Measurements from ENCODE around the gene GALNT2. TPM values are rescaled to one million over a fixed set of nuclear protein-coding genes. Genes with fewer than 3 reads are reported as not detected.

GALNT2 gene
- total RNA-seq, 1 experiment from 2014 or later = 62.2 TPM

DNA sequence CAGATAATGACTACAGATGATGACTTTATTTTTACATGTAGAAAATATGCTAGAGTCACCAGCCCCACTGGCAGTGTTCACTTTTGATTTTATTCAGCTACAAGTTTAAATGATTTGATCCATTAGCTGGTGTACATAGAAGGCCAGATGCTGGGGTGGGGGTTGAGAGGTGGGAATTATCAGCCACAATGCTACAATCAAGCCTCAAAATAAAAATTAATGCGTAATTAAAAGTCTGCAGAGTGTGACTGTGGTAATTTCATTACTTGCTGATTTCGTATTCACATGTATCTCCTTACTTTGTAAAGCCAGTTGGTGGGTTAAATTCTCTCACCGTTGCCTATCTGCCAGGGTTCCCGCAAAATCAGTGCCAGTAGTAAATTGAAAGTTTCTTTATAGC, 109.3 kb downstream of the GALNT2 start:
- H3K4me1 Mint-ChIP-seq (ENCODE audit: low read depth, unreplicated experiment) = peaks cover 17% of the 10 kb centered on the region
- H3K4me3 ChIP-seq (ENCODE audit: low read depth, low read length) = no peak overlapping the region
- ChIA-PET POLR2A (no interaction called here), CTCF (no interaction called here)
- DNase-seq = no peak
- no peaks in the 10 kb centered on the region for H3K9me3 ChIP-seq
- H3K27ac Mint-ChIP-seq (ENCODE audit: unreplicated experiment) = no peak overlapping the region
- no peaks in the 10 kb centered on the region for H3K36me3 Mint-ChIP-seq (ENCODE audit: insufficient read depth, unreplicated experiment)
- no TSS peak for BruUV-seq (replicated peaks)
- H3K36me3 ChIP-seq (ENCODE audit: control insufficient read depth, insufficient read depth, low read length) = no peaks in the 10 kb centered on the region; the same call in 1 of the 2 replicates
- no peaks in the 10 kb centered on the region for H3K27me3 Mint-ChIP-seq (ENCODE audit: insufficient read depth, unreplicated experiment)
- H3K27me3 ChIP-seq (replicated peaks; ENCODE audit: control insufficient read depth, insufficient read depth, low read length) = no peaks in the 10 kb centered on the region
- TF ChIP-seq, protein P1, sequence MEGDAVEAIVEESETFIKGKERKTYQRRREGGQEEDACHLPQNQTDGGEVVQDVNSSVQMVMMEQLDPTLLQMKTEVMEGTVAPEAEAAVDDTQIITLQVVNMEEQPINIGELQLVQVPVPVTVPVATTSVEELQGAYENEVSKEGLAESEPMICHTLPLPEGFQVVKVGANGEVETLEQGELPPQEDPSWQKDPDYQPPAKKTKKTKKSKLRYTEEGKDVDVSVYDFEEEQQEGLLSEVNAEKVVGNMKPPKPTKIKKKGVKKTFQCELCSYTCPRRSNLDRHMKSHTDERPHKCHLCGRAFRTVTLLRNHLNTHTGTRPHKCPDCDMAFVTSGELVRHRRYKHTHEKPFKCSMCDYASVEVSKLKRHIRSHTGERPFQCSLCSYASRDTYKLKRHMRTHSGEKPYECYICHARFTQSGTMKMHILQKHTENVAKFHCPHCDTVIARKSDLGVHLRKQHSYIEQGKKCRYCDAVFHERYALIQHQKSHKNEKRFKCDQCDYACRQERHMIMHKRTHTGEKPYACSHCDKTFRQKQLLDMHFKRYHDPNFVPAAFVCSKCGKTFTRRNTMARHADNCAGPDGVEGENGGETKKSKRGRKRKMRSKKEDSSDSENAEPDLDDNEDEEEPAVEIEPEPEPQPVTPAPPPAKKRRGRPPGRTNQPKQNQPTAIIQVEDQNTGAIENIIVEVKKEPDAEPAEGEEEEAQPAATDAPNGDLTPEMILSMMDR (IDR thresholded peaks at IDR 0.05; ENCODE audit: insufficient read depth in 1 of 2, low read depth in 1 of 2, low read length in 1 of 2, severe bottlenecking in 1 of 2, unreplicated experiment in 1 of 2) = no peak
- no peak overlapping the region for H3K4me3 Mint-ChIP-seq (ENCODE audit: unreplicated experiment)
- H3K4me1 ChIP-seq = peaks cover 7% of the 10 kb centered on the region; the same call in 1 of the 2 replicates
- H3K9me3 Mint-ChIP-seq (ENCODE audit: unreplicated experiment) = no peaks in the 10 kb centered on the region
- intact Hi-C loops (cut with micrococcal nuclease; ENCODE audit: unreplicated experiment) = no loop called here

DNA sequence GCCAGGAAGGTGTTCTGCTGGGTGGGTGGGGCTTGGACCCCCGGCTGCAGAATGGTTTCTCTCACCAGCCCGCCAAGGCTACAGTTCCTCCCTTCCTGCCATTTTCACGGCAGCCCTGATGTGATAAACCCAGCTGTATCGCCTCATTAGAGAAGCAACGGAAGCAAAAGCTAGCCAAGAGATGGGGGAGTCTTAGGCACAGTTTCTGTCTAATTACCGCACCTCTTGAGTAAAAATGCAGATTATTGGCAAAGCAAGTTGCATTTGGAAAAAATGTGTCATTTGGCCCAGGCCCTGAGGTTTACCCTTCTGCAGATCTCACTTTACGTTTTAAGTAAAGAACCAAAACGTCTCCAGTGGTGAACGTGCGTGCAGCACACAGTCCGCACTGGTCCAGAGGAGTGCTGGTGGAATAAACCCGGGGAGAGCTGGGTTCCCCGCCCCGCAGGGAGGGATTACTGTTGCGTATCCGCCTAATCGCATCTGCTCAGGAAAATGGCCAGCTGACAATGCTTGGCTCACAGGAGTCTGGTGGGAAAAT, 109.9 kb downstream of the GALNT2 start:
- intact Hi-C loops (cut with micrococcal nuclease; ENCODE audit: unreplicated experiment) = no loop called here
- Mint-ChIP-seq H3K27me3 (ENCODE audit: insufficient read depth, unreplicated experiment) (no peaks in the 10 kb centered on the region), H3K4me1 (ENCODE audit: low read depth, unreplicated experiment) (peaks cover 17% of the 10 kb centered on the region), H3K36me3 (ENCODE audit: insufficient read depth, unreplicated experiment) (no peaks in the 10 kb centered on the region), H3K27ac (ENCODE audit: unreplicated experiment) (no peak overlapping the region), H3K9me3 (ENCODE audit: unreplicated experiment) (no peaks in the 10 kb centered on the region), H3K4me3 (ENCODE audit: unreplicated experiment) (no peak overlapping the region)
- Histone ChIP-seq H3K9me3 (no peaks in the 10 kb centered on the region), H3K36me3 (ENCODE audit: control insufficient read depth, insufficient read depth, low read length) (no peaks in the 10 kb centered on the region; the same call in 1 of the 2 replicates), H3K4me3 (ENCODE audit: low read depth, low read length) (no peak overlapping the region), H3K4me1 (peaks cover 7% of the 10 kb centered on the region; the same call in 1 of the 2 replicates), H3K27me3 (replicated peaks; ENCODE audit: control insufficient read depth, insufficient read depth, low read length) (no peaks in the 10 kb centered on the region)
- DNase-seq = no peak
- TF ChIP-seq, protein P1 (IDR thresholded peaks at IDR 0.05; ENCODE audit: insufficient read depth in 1 of 2, low read depth in 1 of 2, low read length in 1 of 2, severe bottlenecking in 1 of 2, unreplicated experiment in 1 of 2) = no peak
- ChIA-PET CTCF (no interaction called here), POLR2A (no interaction called here)
- no TSS peak for BruUV-seq (replicated peaks)

DNA sequence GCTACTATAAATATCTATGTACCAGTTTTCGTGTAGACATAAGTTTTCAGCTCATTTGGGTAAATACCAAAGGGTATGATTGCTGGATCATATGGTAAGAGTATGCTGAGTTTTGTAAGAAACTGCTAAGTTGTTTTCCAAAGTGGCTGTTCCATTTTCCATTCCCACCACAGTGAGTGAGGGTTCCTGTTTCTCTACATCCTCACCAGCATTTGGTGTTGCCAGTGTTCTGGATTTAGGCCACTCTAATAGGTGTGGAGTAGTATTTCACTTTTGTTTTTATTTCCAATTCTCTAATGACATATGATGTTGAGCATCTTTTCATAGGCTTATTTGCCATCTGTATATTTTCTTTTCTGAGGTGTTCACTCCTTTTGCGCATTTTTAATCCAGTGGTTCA, 112.2 kb downstream of the GALNT2 start:
- H3K36me3 Mint-ChIP-seq (ENCODE audit: insufficient read depth, unreplicated experiment) = peaks cover 2% of the 10 kb centered on the region
- no peak overlapping the region for H3K4me3 Mint-ChIP-seq (ENCODE audit: unreplicated experiment)
- no peaks in the 10 kb centered on the region for H3K27me3 Mint-ChIP-seq (ENCODE audit: insufficient read depth, unreplicated experiment)
- TF ChIP-seq, protein P1 (IDR thresholded peaks at IDR 0.05; ENCODE audit: insufficient read depth in 1 of 2, low read depth in 1 of 2, low read length in 1 of 2, severe bottlenecking in 1 of 2, unreplicated experiment in 1 of 2) = no peak
- no TSS peak for BruUV-seq (replicated peaks)
- Histone ChIP-seq H3K36me3 (ENCODE audit: control insufficient read depth, insufficient read depth, low read length) (no peaks in the 10 kb centered on the region; the same call in 1 of the 2 replicates), H3K4me1 (peaks cover 7% of the 10 kb centered on the region; the same call in 1 of the 2 replicates), H3K9me3 (no peaks in the 10 kb centered on the region), H3K4me3 (ENCODE audit: low read depth, low read length) (no peak overlapping the region), H3K27me3 (replicated peaks; ENCODE audit: control insufficient read depth, insufficient read depth, low read length) (no peaks in the 10 kb centered on the region)
- no peak overlapping the region for H3K27ac Mint-ChIP-seq (ENCODE audit: unreplicated experiment)
- H3K9me3 Mint-ChIP-seq (ENCODE audit: unreplicated experiment) = no peaks in the 10 kb centered on the region
- intact Hi-C loops (cut with micrococcal nuclease; ENCODE audit: unreplicated experiment) = no loop called here
- DNase-seq = no peak
- ChIA-PET POLR2A (no interaction called here), CTCF (no interaction called here)
- H3K4me1 Mint-ChIP-seq (ENCODE audit: low read depth, unreplicated experiment) = peaks cover 16% of the 10 kb centered on the region
